ENCODE results near the gene ANAPC13. TPM values are rescaled to one million over a fixed set of nuclear protein-coding genes. Genes with fewer than 3 reads are reported as not detected.

The ANAPC13 gene
- total and polyA plus RNA-seq, 2 experiments from 2014 or later: 108 to 197 TPM

- no peak for TF ChIP-seq EZH2phosphoT487 (IDR thresholded peaks at IDR 0.05; ENCODE audit: insufficient read depth, low read depth)
- no peak for TF ChIP-seq EZH2 (IDR thresholded peaks at IDR 0.05; ENCODE audit: insufficient read depth, poor library complexity, severe bottlenecking)
- Histone ChIP-seq H3K79me2 (ENCODE audit: insufficient read depth) (peaks cover 48% of the 10 kb centered on the region), H3K9me2 (ENCODE audit: insufficient read depth) (no peaks in the 10 kb centered on the region), H3K9ac (no peak overlapping the region), H4K20me1 (ENCODE audit: insufficient read depth) (no peaks in the 10 kb centered on the region), H3F3A (ENCODE audit: insufficient read depth) (no peaks in the 10 kb centered on the region), H3K4me1 (ENCODE audit: insufficient read depth) (no peaks in the 10 kb centered on the region), H3K27me3 (replicated peaks; ENCODE audit: insufficient read depth) (no peaks in the 10 kb centered on the region), H3K4me2 (ENCODE audit: unreplicated experiment) (no peak overlapping the region), H2AFZ (no peak overlapping the region), H3K36me3 (ENCODE audit: low read depth) (no peaks in the 10 kb centered on the region), H3K4me3 (no peak overlapping the region), H3K9me3 (ENCODE audit: low read depth) (no peaks in the 10 kb centered on the region), H3K27ac (no peak overlapping the region)
- DNase-seq: peak; percentile 15
- 96 to 98% methylated on average over 4 of the region's 4 CpGs for WGBS, 2 experiments (ENCODE audit: low coverage in 1 of 2, low lambda C conversion rate in 2 of 2, missing lambda C conversion rate in 2 of 2)
- in situ Hi-C loops (cut with MboI): no loop called here
Observed at GRCh38 chr3:134527037-134527436, 41.3 kb upstream of the ANAPC13 start.

- DNase-seq: no peak
- 95 to 100% methylated on average over 1 of the region's 1 CpG for WGBS, 2 experiments (ENCODE audit: low coverage in 1 of 2, low lambda C conversion rate in 2 of 2, missing lambda C conversion rate in 2 of 2)
- no peaks in the 10 kb centered on the region for H3K4me1 ChIP-seq (ENCODE audit: insufficient read depth)
- peaks cover 53% of the 10 kb centered on the region for H3K79me2 ChIP-seq (ENCODE audit: insufficient read depth)
- H3F3A ChIP-seq (ENCODE audit: insufficient read depth): no peaks in the 10 kb centered on the region
- no peaks in the 10 kb centered on the region for H4K20me1 ChIP-seq (ENCODE audit: insufficient read depth)
- H3K9me2 ChIP-seq (ENCODE audit: insufficient read depth): no peaks in the 10 kb centered on the region
- no peaks in the 10 kb centered on the region for H3K9me3 ChIP-seq (ENCODE audit: low read depth)
- H3K27me3 ChIP-seq (replicated peaks; ENCODE audit: insufficient read depth): no peaks in the 10 kb centered on the region
- in situ Hi-C loops (cut with MboI): no loop called here
- no peak overlapping the region for H3K4me2 ChIP-seq (ENCODE audit: unreplicated experiment)
- TF ChIP-seq EZH2phosphoT487 (IDR thresholded peaks at IDR 0.05; ENCODE audit: insufficient read depth, low read depth) (no peak), EZH2 (IDR thresholded peaks at IDR 0.05; ENCODE audit: insufficient read depth, poor library complexity, severe bottlenecking) (no peak)
- no peak overlapping the region for H3K9ac ChIP-seq
- H2AFZ ChIP-seq: no peak overlapping the region
- H3K36me3 ChIP-seq (ENCODE audit: low read depth): no peaks in the 10 kb centered on the region
- H3K27ac ChIP-seq: no peak overlapping the region
- no peak overlapping the region for H3K4me3 ChIP-seq
Observed at GRCh38 chr3:134526319-134526718, 40.5 kb upstream of the ANAPC13 start.

- TF ChIP-seq EZH2 (IDR thresholded peaks at IDR 0.05; ENCODE audit: insufficient read depth, poor library complexity, severe bottlenecking) (no peak), EZH2phosphoT487 (IDR thresholded peaks at IDR 0.05; ENCODE audit: insufficient read depth, low read depth) (no peak)
- Histone ChIP-seq H3K27ac (no peak overlapping the region), H3K9ac (no peak overlapping the region), H3K79me2 (ENCODE audit: insufficient read depth) (peaks cover 55% of the 10 kb centered on the region), H3K9me3 (ENCODE audit: low read depth) (no peaks in the 10 kb centered on the region), H3K4me2 (ENCODE audit: unreplicated experiment) (no peak overlapping the region), H3F3A (ENCODE audit: insufficient read depth) (no peaks in the 10 kb centered on the region), H3K4me3 (no peak overlapping the region), H3K27me3 (replicated peaks; ENCODE audit: insufficient read depth) (no peaks in the 10 kb centered on the region), H3K4me1 (ENCODE audit: insufficient read depth) (no peaks in the 10 kb centered on the region), H4K20me1 (ENCODE audit: insufficient read depth) (no peaks in the 10 kb centered on the region), H3K9me2 (ENCODE audit: insufficient read depth) (no peaks in the 10 kb centered on the region), H3K36me3 (ENCODE audit: low read depth) (no peaks in the 10 kb centered on the region), H2AFZ (no peak overlapping the region)
- in situ Hi-C loops (cut with MboI): no loop called here
- DNase-seq: no peak
Observed at GRCh38 chr3:134525293-134525692, 39.5 kb upstream of the ANAPC13 start.

DNA sequence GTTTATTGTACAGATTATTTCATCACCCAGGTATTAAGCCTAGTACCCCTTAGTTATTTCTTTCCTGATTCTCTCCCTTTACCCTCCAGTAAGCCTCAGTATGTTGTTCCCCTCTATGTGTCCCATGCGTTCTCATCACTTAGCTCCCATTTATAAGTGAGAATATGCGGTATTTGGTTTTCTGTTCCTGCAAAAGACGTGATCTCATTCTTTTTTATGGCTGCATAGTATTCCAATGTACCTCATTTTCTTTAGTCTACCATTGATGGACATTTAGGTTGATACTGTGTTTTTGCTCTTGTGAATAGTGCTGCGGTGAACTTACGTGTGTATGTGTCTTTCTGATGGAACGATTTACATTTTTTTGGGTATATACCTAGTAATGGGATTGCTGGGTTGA, 36.8 kb upstream of the ANAPC13 start:
- no peak overlapping the region for H2AFZ ChIP-seq
- no peak overlapping the region for H3K4me2 ChIP-seq (ENCODE audit: unreplicated experiment)
- H3F3A ChIP-seq (ENCODE audit: insufficient read depth): no peaks in the 10 kb centered on the region
- TF ChIP-seq EZH2 (IDR thresholded peaks at IDR 0.05; ENCODE audit: insufficient read depth, poor library complexity, severe bottlenecking): no peak
- no peak for TF ChIP-seq EZH2phosphoT487 (IDR thresholded peaks at IDR 0.05; ENCODE audit: insufficient read depth, low read depth)
- no peaks in the 10 kb centered on the region for H3K9me2 ChIP-seq (ENCODE audit: insufficient read depth)
- no peaks in the 10 kb centered on the region for H4K20me1 ChIP-seq (ENCODE audit: insufficient read depth)
- no peak overlapping the region for H3K4me3 ChIP-seq
- H3K36me3 ChIP-seq (ENCODE audit: low read depth): no peaks in the 10 kb centered on the region
- no peak overlapping the region for H3K9ac ChIP-seq
- H3K9me3 ChIP-seq (ENCODE audit: low read depth): no peaks in the 10 kb centered on the region
- H3K4me1 ChIP-seq (ENCODE audit: insufficient read depth): peaks cover 8% of the 10 kb centered on the region
- DNase-seq: no peak
- in situ Hi-C loops (cut with MboI): no loop called here
- H3K79me2 ChIP-seq (ENCODE audit: insufficient read depth): peaks cover 55% of the 10 kb centered on the region
- no peaks in the 10 kb centered on the region for H3K27me3 ChIP-seq (replicated peaks; ENCODE audit: insufficient read depth)
- 98 to 100% methylated on average over 6 of the region's 6 CpGs for WGBS, 2 experiments (ENCODE audit: low coverage in 1 of 2, low lambda C conversion rate in 2 of 2, missing lambda C conversion rate in 2 of 2)
- no peak overlapping the region for H3K27ac ChIP-seq

DNA sequence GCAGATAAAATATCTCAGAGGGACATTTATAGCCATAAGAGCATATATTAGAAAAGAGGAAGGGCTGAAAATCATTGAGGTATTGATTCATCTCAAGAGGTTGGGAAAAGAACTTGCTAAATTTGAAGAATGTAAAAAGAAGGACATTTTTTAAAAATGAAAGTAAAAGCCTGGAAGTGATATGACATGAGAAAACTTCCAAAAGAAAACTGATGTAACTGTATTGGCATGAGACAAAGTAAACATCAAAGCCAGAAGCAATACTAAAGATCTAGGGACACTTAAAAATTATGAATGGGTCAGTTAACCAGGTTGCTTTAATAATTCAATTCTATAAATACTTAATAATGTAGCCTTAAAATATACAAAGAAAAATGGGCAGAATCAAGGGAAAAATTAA, 32.0 kb upstream of the ANAPC13 start:
- 0 out of 2 replicates have a peak, but pooled peaks cover 15% of the 10 kb centered on the region for H3K79me2 ChIP-seq (ENCODE audit: insufficient read depth)
- in situ Hi-C loops (cut with MboI): no loop called here
- H3K4me1 ChIP-seq (ENCODE audit: insufficient read depth): peaks cover 14% of the 10 kb centered on the region
- H3K36me3 ChIP-seq (ENCODE audit: low read depth): no peaks in the 10 kb centered on the region
- H2AFZ ChIP-seq: peak overlapping the region; percentile 67
- H3F3A ChIP-seq (ENCODE audit: insufficient read depth): no peaks in the 10 kb centered on the region
- H3K9me3 ChIP-seq (ENCODE audit: low read depth): no peaks in the 10 kb centered on the region
- DNase-seq: peak; percentile 46
- peak overlapping the region; percentile 64 for H3K4me3 ChIP-seq
- H3K4me2 ChIP-seq (ENCODE audit: unreplicated experiment): peak overlapping the region; percentile 89
- peak overlapping the region; percentile 60 for H3K9ac ChIP-seq
- H3K27me3 ChIP-seq (replicated peaks; ENCODE audit: insufficient read depth): no peaks in the 10 kb centered on the region
- no peaks in the 10 kb centered on the region for H4K20me1 ChIP-seq (ENCODE audit: insufficient read depth)
- TF ChIP-seq EZH2phosphoT487 (IDR thresholded peaks at IDR 0.05; ENCODE audit: insufficient read depth, low read depth) (no peak), EZH2 (IDR thresholded peaks at IDR 0.05; ENCODE audit: insufficient read depth, poor library complexity, severe bottlenecking) (no peak)
- H3K9me2 ChIP-seq (ENCODE audit: insufficient read depth): no peaks in the 10 kb centered on the region
- H3K27ac ChIP-seq: peak overlapping the region; percentile 40
